Nephron (organoid): ENCODE results near the gene TMEM170B.

ENCODE experiments used
- H3K27ac Mint-ChIP-seq, 3 experiments: 2 replicates each; pipeline ENCODE4 v1.8.0; 2020; ENCODE audit warnings: mixed read lengths in 3 of 3, mild to moderate bottlenecking in 2 of 3, moderate library complexity in 1 of 3
- H3K27me3 Mint-ChIP-seq: 2 replicates; pipeline ENCODE4 v1.8.0; 2021; ENCODE audit warnings: low read depth, mild to moderate bottlenecking, moderate library complexity, mixed read lengths
- H3K36me3 Mint-ChIP-seq: 2 replicates; pipeline ENCODE4 v1.8.0; 2020; ENCODE audit warnings: low read depth, mixed read lengths
- H3K4me1 Mint-ChIP-seq: 2 replicates; pipeline ENCODE4 v1.8.0; 2020; ENCODE audit warnings: mixed read lengths
- H3K4me3 Mint-ChIP-seq, 3 experiments: 2 replicates each; pipeline ENCODE4 v1.8.0; 2020; ENCODE audit warnings: mild to moderate bottlenecking in 3 of 3, mixed read lengths in 3 of 3, moderate library complexity in 2 of 3
- H3K9me3 Mint-ChIP-seq: 2 replicates; pipeline ENCODE4 v1.8.0; 2020; ENCODE audit warnings: mixed read lengths
- TF ChIP-seq, protein P1 (sequence below), 3 experiments: fragments of 200-600 bp; sonication (generic); IDR thresholded peaks; one replicate each; pipeline ENCODE4 v1.5.0; 2021; ENCODE audit warnings: antibody characterized with exemption in 3 of 3; ENCODE audit not compliant: unreplicated experiment in 3 of 3

TMEM170B gene

DNA sequence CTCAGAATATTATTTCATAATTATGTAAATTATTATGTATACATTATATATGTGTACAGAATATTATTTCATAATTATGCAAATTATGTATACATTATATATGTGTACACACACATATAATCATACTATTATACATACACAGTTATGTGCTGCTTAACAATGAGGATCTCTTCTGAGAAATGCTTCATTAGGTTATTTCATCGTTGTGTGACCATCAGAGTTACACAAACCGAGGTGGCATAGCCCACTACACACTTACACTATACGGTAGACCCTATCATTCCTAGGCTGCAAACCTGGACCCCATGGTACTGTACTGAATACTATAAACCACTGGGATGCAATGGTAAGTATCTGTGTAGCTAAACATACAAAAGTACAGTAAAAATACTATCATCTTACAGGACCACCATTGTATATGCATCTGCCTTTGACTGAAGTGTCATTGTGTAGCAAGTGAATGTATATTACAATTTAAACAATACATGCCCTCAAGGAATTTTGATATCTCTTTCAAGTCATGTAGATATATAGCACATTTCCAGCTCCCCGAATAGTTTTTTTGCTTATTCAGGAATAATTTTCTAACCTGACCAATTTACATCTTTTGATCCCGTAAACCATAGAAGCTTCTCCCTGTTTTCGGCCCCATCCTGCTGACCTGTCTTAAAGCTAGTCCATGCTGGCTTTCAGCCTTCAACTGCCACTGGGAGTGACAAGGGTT is 71.2 kb downstream of the TMEM170B start:
- H3K27me3 Mint-ChIP-seq, result peaks cover 3% of the 10 kb centered on the region
- no peaks in the 10 kb centered on the region for H3K9me3 Mint-ChIP-seq
- H3K36me3 Mint-ChIP-seq, result no peaks in the 10 kb centered on the region
- peak overlapping the region in 2 of 3 experiments; percentile 59 to 73 for H3K27ac Mint-ChIP-seq
- TF ChIP-seq, protein P1, sequence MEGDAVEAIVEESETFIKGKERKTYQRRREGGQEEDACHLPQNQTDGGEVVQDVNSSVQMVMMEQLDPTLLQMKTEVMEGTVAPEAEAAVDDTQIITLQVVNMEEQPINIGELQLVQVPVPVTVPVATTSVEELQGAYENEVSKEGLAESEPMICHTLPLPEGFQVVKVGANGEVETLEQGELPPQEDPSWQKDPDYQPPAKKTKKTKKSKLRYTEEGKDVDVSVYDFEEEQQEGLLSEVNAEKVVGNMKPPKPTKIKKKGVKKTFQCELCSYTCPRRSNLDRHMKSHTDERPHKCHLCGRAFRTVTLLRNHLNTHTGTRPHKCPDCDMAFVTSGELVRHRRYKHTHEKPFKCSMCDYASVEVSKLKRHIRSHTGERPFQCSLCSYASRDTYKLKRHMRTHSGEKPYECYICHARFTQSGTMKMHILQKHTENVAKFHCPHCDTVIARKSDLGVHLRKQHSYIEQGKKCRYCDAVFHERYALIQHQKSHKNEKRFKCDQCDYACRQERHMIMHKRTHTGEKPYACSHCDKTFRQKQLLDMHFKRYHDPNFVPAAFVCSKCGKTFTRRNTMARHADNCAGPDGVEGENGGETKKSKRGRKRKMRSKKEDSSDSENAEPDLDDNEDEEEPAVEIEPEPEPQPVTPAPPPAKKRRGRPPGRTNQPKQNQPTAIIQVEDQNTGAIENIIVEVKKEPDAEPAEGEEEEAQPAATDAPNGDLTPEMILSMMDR (IDR thresholded peaks at IDR 0.05; ENCODE audit: unreplicated experiment in 3 of 3), result no peak
- H3K4me1 Mint-ChIP-seq, result peaks cover 48% of the 10 kb centered on the region
- no peak overlapping the region for H3K4me3 Mint-ChIP-seq

DNA sequence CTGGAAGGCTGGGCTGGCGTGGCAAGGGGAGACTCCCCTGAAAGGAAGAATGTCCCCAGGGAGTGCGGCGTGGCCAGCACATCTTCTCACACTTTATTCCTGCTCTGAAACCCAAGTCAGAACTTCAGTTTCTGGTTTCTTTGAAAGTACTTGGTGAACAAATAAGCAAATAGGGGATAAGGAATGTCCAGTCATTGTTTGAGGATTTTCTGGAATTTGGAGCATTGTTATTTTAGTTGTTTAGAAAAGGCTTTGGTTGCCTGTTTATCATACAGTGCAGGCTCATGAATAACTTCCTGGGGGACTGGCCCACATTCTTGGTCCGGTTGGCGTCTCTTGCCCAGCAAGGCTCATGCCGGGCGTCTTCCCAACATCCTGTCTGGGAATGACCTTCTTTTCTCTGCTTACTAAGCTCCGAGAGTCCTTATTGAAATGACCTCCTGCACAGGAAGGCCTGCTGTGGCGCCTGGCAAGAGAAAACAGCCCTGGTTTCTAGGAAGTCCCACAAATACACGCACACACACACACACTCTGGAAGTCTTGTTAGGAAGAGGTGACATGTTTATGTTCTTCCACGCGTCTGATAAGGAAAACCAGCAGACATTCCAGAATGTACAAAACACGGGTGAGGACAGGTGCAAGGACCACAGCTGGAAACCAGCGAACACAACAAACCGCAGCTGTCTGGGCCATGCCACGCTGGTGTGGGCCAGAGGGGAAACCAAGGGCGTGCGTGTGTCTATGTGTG is 71.9 kb downstream of the TMEM170B start:
- Mint-ChIP-seq H3K27ac (peak overlapping the region; percentile 58 to 73 (median 59)), H3K36me3 (no peaks in the 10 kb centered on the region), H3K4me3 (no peak overlapping the region), H3K27me3 (peaks cover 3% of the 10 kb centered on the region), H3K4me1 (peaks cover 44% of the 10 kb centered on the region), H3K9me3 (no peaks in the 10 kb centered on the region)
- TF ChIP-seq, protein P1 (IDR thresholded peaks at IDR 0.05; ENCODE audit: unreplicated experiment in 3 of 3), result no peak

DNA sequence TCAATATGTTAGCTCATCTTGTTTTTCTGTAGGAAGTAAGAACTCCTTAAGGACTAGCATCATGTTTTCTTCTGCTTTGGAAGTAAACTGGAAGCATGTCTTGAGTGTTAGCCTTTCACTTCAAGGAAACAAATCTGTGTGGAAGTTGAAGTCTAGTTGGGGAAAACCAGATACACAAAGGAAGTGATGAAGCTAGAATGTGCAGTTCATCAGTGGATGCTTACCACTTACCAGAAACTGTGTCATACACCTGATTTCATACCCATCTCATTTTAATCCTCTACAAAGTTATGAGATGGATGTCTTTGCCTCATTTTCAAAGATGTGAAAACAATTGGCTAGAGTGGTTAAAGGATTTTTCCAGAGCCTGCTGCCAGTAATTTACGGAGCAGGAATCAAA is 75.8 kb downstream of the TMEM170B start:
- Mint-ChIP-seq H3K36me3 (no peaks in the 10 kb centered on the region), H3K27me3 (peaks cover 3% of the 10 kb centered on the region), H3K27ac (no peak overlapping the region), H3K4me3 (no peak overlapping the region), H3K9me3 (no peaks in the 10 kb centered on the region), H3K4me1 (peaks cover 13% of the 10 kb centered on the region)
- TF ChIP-seq, protein P1 (IDR thresholded peaks at IDR 0.05; ENCODE audit: unreplicated experiment in 3 of 3), result no peak

- TF ChIP-seq, protein P1 (IDR thresholded peaks at IDR 0.05; ENCODE audit: unreplicated experiment in 3 of 3), result no peak
- H3K9me3 Mint-ChIP-seq, result no peaks in the 10 kb centered on the region
- no peak overlapping the region for H3K27ac Mint-ChIP-seq
- H3K4me3 Mint-ChIP-seq, result no peak overlapping the region
- H3K27me3 Mint-ChIP-seq, result peaks cover 3% of the 10 kb centered on the region
- no peaks in the 10 kb centered on the region for H3K36me3 Mint-ChIP-seq
- H3K4me1 Mint-ChIP-seq, result peaks cover 11% of the 10 kb centered on the region
Observed at GRCh38 chr6:11613858-11614257, 76.3 kb downstream of the TMEM170B start.

GRCh38 chr6:11614534-11615213 is 77.1 kb downstream of the TMEM170B start:
- H3K27me3 Mint-ChIP-seq, result peaks cover under 1% of the 10 kb centered on the region
- peaks cover 3% of the 10 kb centered on the region for H3K4me1 Mint-ChIP-seq
- H3K27ac Mint-ChIP-seq, result no peak overlapping the region
- no peaks in the 10 kb centered on the region for H3K36me3 Mint-ChIP-seq
- TF ChIP-seq, protein P1 (IDR thresholded peaks at IDR 0.05; ENCODE audit: unreplicated experiment in 3 of 3), result no peak
- H3K9me3 Mint-ChIP-seq, result no peaks in the 10 kb centered on the region
- no peak overlapping the region for H3K4me3 Mint-ChIP-seq
